Large intestine (tissue), 3 donors: ENCODE measurements around the gene RRAD. TPM values are rescaled to one million over a fixed set of nuclear protein-coding genes. Genes with fewer than 3 reads are reported as not detected.

Experiments
- DNase-seq, 2 donors: peaks; one replicate each; pipeline versions ENCODE4 v3.0.0 to v3.0.0-alpha.2; 2013
- H3K27ac ChIP-seq: one replicate; pipeline ENCODE4 v1.5.1; 2013; ENCODE audit warnings: low read length
- H3K27me3 ChIP-seq: 2 replicates; pipeline ENCODE4 v1.6.1; 2013; ENCODE audit warnings: low read length; ENCODE audit not compliant: control insufficient read depth, insufficient read depth
- H3K36me3 ChIP-seq: 2 replicates; pipeline ENCODE4 v1.6.1; 2013; ENCODE audit warnings: low read length; ENCODE audit not compliant: control insufficient read depth, insufficient read depth
- H3K4me1 ChIP-seq: one replicate; pipeline ENCODE4 v1.6.1; 2013; ENCODE audit warnings: low read length; ENCODE audit not compliant: control insufficient read depth, insufficient read depth
- H3K4me3 ChIP-seq: one replicate; pipeline ENCODE4 v1.5.1; 2013; ENCODE audit warnings: low read length
- H3K9me3 ChIP-seq: one replicate; pipeline ENCODE4 v1.6.1; 2013; ENCODE audit warnings: mild to moderate bottlenecking, low read depth, low read length, moderate library complexity; ENCODE audit not compliant: control insufficient read depth
- WGBS: methylation state at CpG from one replicate; pipeline ENCODE4 v1.1.5; 2013; ENCODE audit warnings: low lambda C conversion rate; ENCODE audit not compliant: insufficient coverage; 5-methylcytosine and 5-hydroxymethylcytosine counted together
- polyA plus RNA-seq: library from polyadenylated mRNA; unstranded; fragments of 120-200 nt; gene quantifications from one replicate; pipeline ENCODE4 v1.2.1, GENCODE V29; 2013

Gene RRAD
- polyA plus RNA-seq, 1 donor = 2.0 TPM

DNA sequence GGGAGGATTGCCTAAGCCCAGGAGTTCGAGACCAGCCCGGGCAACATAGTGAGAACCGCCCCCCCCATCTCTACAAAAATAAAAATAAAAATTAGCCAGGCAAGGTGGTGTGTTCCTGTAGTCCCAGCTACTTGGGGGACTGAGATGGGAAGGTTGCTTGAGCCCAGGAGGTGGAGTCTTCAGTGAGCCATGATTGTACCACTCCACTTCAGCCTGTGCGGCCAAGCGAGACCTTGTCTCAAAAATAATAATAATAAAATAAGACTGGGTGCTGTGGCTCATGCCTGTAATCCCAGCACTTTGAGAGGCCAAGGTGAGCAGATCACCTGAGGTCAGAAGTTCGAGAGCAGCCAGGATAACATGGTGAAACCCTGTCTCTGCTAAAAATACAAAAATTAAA, 33.5 kb downstream of the RRAD start:
- no CpG with 5 or more reads among the region's 6 CpGs for whole genome bisulfite sequencing
- Histone ChIP-seq H3K27ac (no peak overlapping the region), H3K27me3 (no peaks in the 10 kb centered on the region), H3K36me3 (peaks cover 4% of the 10 kb centered on the region), H3K4me3 (no peak overlapping the region), H3K4me1 (peaks cover 15% of the 10 kb centered on the region), H3K9me3 (no peaks in the 10 kb centered on the region)
- DNase-seq = no peak

DNA sequence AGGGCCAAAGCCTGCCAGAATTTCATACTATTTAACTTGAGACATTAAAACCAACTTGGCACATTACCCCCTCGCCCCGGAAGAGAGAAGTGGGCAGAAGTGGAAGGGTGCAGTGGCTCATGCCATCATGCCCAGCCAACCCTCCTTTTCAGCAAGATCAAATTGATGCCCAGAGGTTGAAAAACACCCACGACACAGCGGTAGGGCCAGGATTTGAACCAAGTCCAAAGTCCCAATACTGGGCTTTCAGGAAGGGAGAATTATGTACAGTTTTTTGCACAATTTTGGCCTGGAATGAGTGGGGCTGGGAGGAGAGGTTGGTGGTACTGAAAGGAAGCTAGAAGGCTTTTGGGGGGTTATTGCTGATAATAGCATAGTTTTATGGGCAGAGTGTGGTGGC, 34.0 kb downstream of the RRAD start:
- no CpG with 5 or more reads among the region's 4 CpGs for WGBS
- Histone ChIP-seq H3K36me3 (peaks cover 4% of the 10 kb centered on the region), H3K27ac (no peak overlapping the region), H3K9me3 (no peaks in the 10 kb centered on the region), H3K4me1 (peaks cover 11% of the 10 kb centered on the region), H3K27me3 (no peaks in the 10 kb centered on the region), H3K4me3 (no peak overlapping the region)
- DNase-seq = no peak

DNA sequence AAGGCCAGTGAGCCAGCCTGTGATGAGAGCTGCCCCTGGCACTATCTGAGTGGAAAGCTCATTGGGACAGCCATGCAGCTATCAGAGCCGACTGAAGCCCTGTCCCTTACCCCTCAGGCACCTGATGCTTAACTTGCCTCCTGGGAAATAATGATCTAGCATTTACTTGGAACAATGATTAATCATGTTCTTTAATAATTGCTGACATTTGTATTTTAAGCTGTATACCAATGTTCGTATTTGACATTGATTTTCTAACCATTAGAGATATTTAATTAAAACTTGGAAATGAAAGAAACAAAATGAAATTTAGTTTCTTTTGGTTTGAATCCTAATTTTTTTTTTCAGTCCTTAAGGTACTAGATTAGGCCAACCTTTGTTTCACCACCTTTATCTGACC, 34.5 kb downstream of the RRAD start:
- no peaks in the 10 kb centered on the region for H3K9me3 ChIP-seq
- H3K27me3 ChIP-seq = no peaks in the 10 kb centered on the region
- H3K36me3 ChIP-seq = peaks cover 6% of the 10 kb centered on the region
- H3K4me1 ChIP-seq = peaks cover 6% of the 10 kb centered on the region
- no peak for DNase-seq
- WGBS = 100% methylated on average over 1 of the region's 2 CpGs
- H3K27ac ChIP-seq = no peak overlapping the region
- H3K4me3 ChIP-seq = no peak overlapping the region

DNA sequence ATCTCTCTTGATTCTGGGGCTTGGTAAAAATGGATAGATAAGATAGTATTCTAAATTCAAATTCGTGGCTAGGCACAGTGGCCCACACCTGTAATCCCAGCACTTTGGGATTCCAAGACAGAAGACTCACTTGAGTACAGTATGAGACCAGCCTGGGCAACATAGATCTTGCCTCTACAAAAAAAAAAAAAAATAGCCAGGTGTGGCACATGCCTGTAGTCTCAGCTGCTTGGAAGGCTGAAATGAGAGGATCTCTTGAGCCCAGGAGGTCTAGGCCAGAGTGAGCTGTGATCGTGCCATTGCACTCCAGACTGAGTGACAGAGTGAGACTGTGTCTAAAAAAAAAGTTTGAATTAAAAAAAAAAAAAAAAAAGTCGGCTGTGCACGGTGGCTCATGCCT, 35.7 kb downstream of the RRAD start:
- Histone ChIP-seq H3K4me3 (no peak overlapping the region), H3K27ac (no peak overlapping the region)
- WGBS = no CpG with 5 or more reads among the region's 4 CpGs

DNA sequence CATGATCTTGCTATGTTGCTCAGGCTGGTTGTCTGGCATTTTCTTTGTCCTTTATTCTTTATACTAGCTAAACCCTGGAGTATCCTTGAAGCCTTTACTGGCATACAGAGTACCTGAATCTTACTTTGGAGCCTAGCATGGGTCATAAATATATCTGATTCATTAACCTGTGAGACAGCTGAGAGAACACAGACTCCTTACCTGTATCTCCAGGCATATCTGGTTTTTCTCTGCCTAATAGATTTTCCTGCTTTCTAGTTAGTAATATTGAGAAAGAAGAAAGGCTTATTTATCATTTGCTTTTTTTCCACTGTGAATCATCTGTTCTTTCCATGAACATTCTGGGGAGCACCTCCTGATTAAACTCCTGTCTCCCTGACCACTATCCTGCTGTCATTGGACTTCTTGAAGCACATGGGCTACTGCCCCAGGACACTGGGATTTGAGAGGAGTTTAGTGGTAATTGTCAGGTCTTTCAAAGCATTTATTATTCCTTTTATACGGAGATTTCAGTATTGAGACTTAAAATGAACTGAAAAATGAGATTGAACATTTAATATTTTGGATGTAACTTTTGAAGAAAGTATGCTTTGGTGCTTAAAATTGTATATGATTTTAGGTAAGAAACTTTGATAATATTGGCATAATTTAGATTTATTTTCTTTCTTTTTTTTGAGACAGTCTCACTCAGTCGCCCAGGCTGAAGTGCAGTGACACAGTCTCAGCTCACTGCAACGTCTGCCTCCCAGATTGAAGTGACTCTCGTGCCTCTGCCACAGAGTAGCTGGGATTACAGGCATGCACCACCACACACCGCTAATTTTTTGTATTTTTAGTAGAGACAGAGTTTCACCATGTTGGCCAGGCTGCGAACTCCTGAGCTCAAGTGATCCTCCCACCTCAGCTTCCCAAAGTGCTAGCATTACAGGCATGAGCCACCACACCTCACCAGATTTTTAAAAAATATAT, 36.4 kb downstream of the RRAD start:
- no peak for DNase-seq
- Histone ChIP-seq H3K9me3 (no peaks in the 10 kb centered on the region), H3K36me3 (peaks cover 21% of the 10 kb centered on the region), H3K27me3 (no peaks in the 10 kb centered on the region), H3K4me3 (no peak overlapping the region), H3K27ac (no peak overlapping the region), H3K4me1 (no peaks in the 10 kb centered on the region)
- WGBS = 93% methylated on average over 2 of the region's 6 CpGs

More for the DNA sequence above, 35.7 kb downstream of the RRAD start:
- DNase-seq = no peak
- no peaks in the 10 kb centered on the region for H3K27me3 ChIP-seq
- H3K36me3 ChIP-seq = peaks cover 16% of the 10 kb centered on the region
- H3K4me1 ChIP-seq = no peaks in the 10 kb centered on the region
- no peaks in the 10 kb centered on the region for H3K9me3 ChIP-seq

DNA sequence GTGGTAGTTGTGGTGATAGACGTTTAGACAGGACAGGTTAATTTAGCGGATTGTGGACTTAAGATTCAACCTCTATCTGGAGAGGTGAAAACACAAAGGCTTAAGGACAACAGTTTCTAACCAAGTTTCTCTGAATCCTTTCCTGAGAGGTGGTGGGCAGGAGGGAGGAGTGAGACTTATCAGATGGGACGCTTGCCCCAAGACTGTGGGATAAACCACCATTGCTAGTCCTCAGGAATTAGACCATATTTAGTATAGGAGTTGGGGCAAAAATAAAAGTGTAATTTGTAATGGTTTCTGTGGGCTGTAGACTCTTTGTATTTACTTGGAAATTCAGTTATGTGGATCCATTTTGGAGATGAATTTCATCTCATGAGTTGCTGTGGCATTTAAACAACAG, 38.4 kb downstream of the RRAD start:
- no peaks in the 10 kb centered on the region for H3K27me3 ChIP-seq
- DNase-seq = no peak
- H3K27ac ChIP-seq = no peak overlapping the region
- H3K4me3 ChIP-seq = no peak overlapping the region
- no peaks in the 10 kb centered on the region for H3K9me3 ChIP-seq
- peaks cover 24% of the 10 kb centered on the region for H3K36me3 ChIP-seq
- 100% methylated on average over 1 of the region's 3 CpGs for WGBS
- H3K4me1 ChIP-seq = no peaks in the 10 kb centered on the region

DNA sequence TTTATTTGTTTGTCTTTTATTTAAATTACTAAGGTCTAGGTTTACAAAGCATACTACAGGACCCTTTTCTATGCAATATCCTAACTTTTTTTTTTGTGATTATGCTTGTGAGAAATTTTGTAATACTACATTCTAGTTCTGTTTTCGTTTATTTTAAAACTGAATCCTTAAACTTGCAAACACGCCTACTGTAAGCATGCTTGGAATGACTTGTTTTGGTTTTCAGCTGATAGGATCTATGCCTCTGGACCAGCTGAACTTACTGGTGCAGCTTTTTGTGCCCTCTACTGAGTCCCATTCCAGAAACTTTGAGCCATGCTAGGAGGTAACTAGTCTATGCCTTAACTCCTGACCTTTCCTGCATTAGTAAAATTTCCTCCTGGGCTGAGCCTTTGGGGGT, 39.0 kb downstream of the RRAD start:
- H3K27me3 ChIP-seq = no peaks in the 10 kb centered on the region
- no peak overlapping the region for H3K27ac ChIP-seq
- H3K36me3 ChIP-seq = peaks cover 24% of the 10 kb centered on the region
- H3K4me1 ChIP-seq = peaks cover 5% of the 10 kb centered on the region
- WGBS = 60% methylated on average over 1 of the region's 2 CpGs
- DNase-seq = no peak
- no peaks in the 10 kb centered on the region for H3K9me3 ChIP-seq
- H3K4me3 ChIP-seq = no peak overlapping the region

DNA sequence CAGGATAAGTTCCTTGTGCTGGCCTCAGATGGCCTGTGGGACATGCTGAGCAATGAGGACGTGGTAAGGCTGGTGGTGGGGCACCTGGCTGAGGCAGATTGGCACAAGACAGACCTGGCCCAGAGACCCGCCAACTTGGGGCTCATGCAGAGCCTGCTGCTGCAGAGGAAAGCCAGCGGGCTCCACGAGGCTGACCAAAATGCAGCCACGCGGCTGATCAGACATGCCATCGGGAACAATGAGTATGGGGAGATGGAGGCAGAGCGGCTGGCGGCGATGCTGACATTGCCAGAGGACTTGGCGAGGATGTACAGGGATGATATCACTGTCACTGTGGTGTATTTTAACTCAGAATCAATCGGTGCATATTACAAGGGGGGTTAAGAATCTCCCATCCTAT, 39.8 kb downstream of the RRAD start:
- Histone ChIP-seq H3K4me1 (peaks cover 5% of the 10 kb centered on the region), H3K36me3 (peaks cover 24% of the 10 kb centered on the region), H3K4me3 (no peak overlapping the region), H3K27ac (no peak overlapping the region), H3K9me3 (peaks cover 5% of the 10 kb centered on the region), H3K27me3 (no peaks in the 10 kb centered on the region)
- no CpG with 5 or more reads among the region's 12 CpGs for WGBS
- no peak for DNase-seq

DNA sequence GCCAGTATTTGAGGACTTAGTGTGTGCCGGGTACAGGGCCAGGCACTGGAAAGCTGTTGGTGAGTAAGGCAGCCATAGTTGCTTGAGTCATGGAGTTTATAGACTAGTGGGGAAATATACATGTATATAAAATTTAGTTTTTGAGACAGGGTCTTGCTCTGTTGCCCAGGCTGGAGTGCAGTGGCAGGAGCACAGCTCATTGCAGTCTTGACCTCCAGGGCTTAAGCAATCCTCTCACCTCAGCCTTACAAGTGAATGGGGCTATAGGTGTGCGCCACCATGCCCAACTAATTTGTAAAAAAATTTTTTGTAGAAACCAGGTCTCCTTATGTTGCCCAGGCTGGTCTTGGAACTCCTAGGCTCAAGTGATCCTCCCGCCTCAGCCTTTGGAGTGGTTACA, 42.6 kb downstream of the RRAD start:
- Histone ChIP-seq H3K9me3 (peaks cover 5% of the 10 kb centered on the region), H3K36me3 (peaks cover 20% of the 10 kb centered on the region), H3K4me1 (peaks cover 5% of the 10 kb centered on the region), H3K27ac (no peak overlapping the region), H3K27me3 (no peaks in the 10 kb centered on the region), H3K4me3 (no peak overlapping the region)
- no peak for DNase-seq
- no CpG with 5 or more reads among the region's 3 CpGs for WGBS

DNA sequence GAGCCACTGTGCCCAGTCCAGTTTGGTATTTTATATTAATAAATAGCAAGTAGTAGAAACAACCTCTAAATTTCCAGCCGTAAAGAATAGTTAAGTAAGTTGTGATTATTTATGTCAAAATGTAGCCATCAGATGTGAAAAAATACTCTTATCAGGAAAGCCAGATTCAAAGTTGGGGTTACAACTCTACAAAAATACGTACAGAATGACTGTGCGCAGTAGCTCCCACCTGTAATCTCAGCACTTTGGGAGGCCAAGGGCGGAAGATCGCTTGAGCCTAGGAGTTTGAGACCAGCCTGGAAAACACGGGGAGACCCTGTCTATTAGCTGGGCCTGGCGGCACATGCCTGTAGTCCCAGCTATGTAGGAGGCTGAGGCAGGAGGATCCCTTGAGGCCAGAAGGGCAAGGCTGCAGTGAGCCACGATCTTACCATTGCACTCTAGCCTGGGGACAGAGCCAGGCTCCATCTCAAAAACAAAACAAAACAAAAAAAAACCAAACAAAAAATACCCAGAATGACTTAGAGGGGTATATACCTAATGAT, 43.3 kb downstream of the RRAD start:
- no peak for DNase-seq
- H3K9me3 ChIP-seq = peaks cover 5% of the 10 kb centered on the region
- WGBS = 80% methylated on average over 1 of the region's 8 CpGs
- H3K27ac ChIP-seq = no peak overlapping the region
- peaks cover 20% of the 10 kb centered on the region for H3K36me3 ChIP-seq
- no peaks in the 10 kb centered on the region for H3K27me3 ChIP-seq
- H3K4me3 ChIP-seq = no peak overlapping the region
- H3K4me1 ChIP-seq = peaks cover 5% of the 10 kb centered on the region
